NAMALWA (cell line): Measurements from ENCODE around the gene FOXN3.

Experiments used
- DNase-seq: peaks from one replicate; pipeline ENCODE4 v3.0.0-alpha.2; 2015; ENCODE audit warnings: low spot score

FOXN3 gene

DNA sequence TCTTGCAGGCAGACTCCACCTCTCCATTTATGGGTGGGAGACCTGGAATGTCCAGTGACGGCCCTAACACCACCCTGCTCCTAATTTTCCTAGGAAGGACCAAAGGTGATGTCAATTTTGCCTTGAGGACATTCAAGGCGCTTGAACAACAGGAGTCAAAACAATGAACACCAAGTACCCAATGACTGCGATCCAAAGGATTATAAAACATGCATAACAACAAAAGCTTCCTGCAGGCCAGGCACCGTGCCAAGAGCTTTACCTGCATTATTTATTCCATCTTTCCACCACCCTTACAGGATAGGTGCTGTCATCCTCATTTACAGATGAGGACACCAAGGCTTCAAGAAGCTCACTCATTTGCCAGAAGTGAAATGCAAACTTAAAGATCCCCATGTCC lies 15.2 kb upstream of the FOXN3 start:
- DNase-seq: no peak

DNA sequence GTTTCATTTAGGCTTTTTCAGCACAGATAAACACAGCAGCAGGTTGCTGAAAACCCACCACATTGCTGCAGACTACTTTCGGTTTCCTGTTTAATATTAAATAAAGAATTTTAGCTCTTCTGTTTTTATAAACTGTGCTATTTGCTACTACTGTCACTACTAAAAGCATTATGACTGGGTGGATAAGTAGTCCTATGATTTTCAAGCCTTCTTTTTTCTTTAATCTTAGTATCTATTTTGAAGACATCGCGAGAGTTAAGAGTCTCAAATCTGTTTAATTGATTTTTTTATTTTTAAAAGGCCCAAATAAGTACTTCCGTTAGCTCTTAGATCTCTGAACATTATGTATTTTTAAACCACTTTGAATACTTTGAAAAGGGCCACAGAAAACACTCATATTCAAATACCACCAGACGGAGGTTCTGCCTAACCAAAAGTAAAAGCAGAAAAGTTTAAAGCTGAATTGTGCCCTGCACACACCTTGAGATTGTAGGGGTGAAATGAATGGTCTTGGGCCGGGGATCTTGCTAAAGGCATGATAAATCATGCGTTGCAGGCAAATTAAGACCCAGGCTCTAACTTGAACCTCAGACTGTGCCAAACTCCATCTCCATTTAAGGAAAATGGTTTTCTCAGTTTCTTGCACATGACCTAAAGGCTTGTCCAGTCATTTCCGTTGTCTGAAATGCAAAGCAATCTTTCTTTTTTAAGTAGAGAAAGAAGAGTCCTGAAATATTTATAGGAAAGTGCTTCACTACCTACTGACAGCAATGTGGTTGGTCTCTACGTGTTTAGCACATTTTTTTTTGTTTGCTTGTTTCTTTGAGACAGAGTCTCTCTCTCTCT lies 13.6 kb upstream of the FOXN3 start:
- DNase-seq: peak; percentile 87

DNA sequence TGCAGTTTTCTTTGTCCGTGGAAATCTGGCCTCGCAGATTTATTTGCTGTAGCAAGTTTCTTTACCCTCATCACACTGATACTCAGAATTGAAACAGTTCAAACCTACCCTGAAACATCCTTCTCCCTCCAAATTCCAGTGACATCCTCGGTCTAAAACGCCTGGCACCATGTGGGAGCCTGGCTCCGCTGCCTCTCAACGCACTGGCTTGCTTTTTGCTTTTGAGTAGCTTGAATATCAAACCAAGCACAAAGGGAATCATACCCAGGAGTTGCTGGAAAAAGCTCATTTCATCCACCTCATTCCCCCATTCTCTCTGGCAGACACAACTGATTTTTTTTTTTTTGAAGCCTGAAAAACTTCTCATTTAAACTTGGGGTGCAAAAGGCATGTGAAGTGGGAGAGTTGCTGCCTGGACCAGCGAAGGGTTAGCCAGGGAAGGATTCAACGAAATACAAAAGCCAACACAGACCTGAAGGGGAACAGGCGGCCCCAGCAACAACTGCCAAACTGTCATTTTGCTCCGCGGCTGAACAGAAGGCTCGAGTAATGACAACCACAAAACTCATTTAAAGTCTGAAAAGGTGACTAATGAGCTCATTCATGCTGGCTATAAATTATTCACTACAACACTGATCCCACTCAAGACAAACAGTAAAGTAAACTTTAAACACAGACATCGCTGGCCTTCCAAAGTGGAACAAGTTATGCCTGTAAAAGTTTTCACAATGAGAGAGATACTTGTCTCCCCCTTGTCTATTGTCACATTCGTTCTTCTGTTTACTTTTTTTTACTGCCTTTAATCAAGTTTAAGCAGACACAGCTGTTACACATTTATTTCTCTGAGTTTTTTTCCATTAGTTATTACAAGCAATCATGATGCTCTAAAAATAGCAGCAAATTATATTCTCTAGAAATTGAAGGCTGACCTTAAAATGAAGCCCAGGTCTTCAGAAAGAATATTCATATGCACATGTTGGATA lies 12.5 kb upstream of the FOXN3 start:
- DNase-seq: peak; percentile 36

DNA sequence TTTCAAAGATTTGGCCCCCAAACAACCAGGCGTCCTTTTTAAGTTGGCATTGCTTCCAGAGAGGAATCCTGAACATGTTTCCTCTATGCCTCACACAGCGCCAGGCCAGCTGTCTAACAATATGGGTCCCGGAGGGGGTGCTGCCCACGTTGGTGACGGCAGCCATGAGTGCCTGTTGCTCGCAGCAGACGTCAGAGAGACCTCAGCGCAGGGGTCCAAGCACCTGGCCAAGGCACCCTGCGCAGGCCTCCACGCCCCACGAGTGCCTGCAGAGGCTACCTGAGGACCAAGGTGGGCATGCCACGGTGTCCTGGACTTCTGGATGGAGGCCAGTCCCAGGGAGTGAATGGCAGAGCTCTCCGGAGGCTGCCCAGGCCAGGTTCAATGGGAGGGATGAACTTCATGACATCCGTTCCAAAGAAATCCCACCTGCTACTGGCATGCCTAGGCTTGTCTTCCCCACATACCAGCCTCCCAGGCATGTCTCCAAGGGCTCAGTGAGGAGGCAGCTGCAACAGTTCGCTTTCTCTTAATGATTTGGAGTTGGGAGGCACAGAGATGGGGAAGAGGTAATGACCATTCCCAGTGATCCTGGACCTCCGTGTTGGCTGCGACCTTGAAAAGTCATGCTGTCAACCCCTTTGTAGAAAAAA lies 11.6 kb upstream of the FOXN3 start:
- no peak for DNase-seq

DNA sequence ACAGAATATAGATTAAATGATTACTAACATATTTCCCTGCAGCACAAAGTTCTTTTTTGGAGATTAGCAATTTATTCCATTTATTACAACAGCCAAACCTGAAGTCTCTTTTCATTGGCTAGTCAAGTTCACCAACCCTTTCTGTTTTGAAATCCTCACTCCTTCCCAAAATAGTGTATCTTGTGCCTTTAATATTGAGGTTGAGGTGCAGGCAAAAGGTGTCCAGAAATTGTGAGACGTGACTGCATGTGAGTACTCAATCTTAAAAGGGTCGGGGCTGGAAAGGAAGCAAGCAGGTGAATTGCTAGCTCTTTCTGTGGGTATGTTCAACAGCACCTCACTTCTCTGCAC lies 11.1 kb upstream of the FOXN3 start:
- DNase-seq: no peak

DNA sequence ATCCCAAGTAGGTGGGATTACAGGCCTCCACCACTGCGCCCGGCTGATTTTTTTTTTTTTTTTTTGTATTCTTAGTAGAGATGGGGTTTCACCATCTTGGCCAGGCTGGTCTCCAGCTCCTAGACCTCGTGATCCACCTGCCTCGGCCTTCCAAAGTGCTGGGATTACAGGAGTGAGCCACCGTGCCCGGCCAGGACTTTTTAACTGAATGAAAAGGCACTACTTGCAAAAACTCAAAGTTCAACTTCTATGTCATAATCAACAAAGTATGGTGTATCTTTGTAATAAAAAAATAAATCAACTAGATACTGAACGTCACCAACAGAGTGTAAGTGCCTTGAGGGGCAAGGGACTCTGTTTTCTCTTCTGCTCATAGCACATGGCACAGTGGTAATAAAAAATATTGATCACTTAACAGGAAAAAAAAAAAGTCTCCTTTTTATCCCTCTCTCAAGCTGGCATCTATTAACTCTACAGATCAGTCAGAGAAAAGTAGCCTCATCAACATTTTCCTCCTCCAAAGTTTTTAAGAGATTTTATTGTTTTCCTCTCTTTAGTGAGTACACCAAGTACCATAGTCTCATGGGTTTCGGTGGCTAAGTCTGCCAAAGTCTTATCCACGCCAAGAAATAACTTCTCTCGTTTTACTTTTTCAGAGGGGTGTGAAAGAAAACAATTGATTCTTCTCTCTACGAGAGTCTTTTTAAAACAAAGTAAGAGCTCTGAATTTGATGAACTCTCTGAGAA lies 10.6 kb upstream of the FOXN3 start:
- no peak for DNase-seq

DNA sequence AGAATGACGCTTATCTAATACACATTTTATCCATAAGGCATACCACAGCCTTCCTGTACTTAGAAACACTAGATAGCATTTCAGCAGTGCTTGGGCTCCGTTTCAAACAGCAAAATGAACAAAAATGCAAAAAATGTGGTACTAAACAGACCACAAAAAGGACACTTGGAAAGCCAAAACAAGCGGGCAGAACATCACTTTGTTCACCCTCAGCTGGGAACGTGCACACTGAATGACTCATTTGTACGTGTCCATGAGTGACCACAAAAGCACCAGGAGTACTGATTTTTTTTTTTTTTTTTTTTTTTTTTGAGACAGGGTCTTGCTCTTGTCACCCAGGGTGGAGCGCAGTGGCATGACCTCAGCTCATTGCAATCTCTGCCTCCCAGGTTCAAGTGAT lies 8.9 kb upstream of the FOXN3 start:
- no peak for DNase-seq

DNA sequence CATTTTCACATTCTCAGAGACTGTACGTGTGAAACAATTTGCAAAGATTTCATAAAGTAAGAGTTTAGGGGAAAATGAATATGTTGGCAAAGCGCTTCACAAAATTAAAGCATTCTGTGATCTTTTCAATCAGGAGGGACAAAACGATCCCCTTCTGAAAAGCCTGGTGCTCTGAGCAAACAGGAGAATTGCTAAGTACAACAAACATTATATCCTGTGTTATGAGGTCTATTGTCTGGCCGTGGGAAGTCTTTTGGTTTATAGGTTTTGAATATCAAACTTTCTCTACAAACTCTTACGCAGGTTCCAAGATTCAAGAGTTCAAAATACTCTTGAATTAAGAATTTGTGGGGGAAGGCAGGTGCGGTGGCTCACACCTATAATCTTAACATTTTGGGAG lies 7.2 kb upstream of the FOXN3 start:
- DNase-seq: no peak

DNA sequence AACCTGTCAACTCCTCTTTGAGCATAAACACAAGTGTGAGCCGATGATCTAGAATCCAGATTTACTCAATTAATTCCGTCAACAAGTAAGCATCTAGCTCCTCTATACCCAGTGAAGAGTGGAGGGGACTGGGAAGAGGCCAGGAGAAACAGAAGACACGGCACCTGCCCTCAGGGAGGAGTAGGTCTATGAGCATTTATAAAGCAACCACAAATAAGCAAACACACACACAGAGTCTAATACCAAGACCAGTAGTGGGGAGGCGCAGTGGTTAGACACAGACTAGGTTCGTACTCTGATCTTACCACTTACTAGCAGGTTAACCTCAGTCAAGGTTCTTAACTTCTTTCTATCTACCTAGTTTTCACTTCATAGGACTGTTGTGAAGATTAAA lies 5.9 kb upstream of the FOXN3 start:
- DNase-seq: no peak

DNA sequence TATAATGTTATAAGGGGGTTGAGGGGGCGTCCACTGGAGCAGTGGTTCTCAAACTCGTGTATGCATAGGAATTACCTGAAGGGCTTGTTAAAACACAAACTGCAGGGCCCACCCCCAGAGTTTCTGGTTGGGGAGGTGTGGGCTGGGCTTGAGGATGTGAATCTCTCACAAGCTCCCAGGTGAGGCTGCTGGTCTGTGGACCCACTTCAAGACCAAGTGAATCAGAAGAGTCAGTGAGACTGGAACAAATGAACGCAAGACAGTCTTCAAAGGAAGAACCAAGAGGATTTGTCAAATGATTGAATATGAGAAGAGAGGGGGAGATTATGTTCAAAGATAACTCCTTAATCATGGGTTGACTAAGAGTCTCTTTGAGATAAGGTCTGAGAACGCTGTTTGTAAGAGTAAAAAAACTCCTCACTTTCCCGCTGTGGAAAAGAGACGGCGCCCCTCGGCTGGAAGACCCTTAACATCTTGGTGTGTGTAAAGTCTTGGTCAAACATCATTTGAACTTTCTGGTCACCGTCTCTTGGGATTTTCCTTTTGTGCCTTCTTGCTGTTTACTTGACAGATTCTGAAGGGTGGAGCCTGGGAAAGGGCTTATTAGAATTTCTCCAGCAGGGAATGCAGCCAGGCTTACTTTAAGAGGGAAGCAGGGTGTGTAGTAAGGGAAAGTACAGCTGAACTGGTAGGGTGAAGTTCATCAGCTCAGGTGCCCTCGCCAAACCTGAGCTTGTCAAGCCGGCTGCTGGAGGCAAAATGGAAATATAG lies 5.3 kb upstream of the FOXN3 start:
- no peak for DNase-seq

DNA sequence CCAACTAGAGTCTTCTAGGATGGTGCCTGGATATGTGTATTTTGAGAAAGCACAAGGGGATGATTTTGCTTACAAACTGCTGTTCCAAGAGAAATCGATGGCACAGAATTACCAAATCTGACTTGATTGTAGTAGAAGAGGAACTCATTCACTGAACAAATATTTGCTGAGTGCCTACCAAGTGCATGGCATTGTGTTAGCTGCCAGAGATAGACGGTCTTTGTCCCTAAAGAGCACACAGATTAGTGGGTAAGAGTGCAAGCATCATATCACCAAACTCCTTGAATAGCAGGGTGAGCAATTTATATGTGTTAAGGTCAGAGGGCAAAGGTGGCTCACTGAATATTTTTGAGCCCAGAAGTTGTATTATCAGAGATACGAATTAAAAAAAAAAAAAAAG lies 3.5 kb upstream of the FOXN3 start:
- DNase-seq: no peak

DNA sequence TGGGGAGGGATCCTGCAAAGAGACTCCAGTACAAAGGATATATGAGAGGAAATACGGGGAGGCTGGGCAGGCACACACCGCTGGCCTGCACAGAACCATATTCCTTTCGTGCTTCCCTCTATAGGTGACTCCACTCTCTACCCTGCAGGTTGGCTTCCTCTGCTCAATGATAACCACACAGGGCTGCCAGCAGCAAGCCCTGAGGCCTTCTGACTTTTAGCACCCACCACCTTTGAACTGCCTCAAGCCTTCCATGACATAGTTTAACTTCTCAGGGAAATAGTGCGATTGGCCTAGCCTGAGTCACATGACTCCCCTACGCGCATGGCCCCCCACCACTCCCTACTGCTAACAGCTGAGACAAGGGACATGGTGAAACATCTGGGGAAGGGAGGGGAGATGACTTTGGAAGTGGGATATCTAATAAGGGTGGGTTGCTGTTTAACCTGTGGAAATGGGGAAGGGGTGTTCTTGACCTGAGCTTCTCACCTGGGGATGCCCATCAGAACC lies 3.0 kb upstream of the FOXN3 start:
- DNase-seq: no peak

DNA sequence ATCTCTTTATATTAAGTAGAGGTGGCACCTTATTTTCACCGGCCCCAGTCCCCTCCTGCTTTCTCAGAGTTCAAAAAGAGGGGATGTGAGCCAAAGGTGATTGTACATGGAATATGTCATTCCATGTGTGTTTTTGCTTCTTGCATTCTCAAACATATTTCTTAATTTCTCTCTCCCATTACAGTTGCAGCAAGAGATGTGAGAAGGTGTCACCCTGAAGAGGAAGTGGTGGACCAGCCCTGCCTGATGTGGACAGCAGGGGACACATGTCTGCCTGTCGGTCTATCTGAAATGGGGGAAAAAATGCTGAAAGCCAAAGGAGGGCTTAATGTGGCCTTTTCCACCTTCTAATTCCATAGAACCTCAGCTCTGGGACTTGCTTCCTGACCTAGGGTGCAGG lies 1.9 kb upstream of the FOXN3 start:
- no peak for DNase-seq

DNA sequence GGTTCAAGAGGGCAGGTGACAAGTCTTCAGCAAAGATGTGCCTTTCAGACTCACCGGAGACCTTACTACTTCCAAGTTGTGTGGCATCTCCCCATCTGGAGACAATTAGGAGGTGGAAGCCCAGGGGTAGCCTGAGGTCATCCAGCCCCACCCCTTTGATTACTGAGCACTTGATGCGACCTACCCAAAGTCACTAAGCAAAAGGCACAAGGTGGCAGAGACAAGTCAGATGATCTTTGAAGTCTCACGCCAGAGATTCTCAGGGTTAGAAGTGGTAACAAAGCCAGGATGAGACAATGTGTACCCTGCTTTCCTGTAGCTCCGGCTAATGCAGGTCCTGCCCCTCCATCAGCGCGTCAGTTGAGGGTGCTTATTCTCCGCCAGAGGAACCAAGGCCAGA lies 1.4 kb upstream of the FOXN3 start:
- no peak for DNase-seq

DNA sequence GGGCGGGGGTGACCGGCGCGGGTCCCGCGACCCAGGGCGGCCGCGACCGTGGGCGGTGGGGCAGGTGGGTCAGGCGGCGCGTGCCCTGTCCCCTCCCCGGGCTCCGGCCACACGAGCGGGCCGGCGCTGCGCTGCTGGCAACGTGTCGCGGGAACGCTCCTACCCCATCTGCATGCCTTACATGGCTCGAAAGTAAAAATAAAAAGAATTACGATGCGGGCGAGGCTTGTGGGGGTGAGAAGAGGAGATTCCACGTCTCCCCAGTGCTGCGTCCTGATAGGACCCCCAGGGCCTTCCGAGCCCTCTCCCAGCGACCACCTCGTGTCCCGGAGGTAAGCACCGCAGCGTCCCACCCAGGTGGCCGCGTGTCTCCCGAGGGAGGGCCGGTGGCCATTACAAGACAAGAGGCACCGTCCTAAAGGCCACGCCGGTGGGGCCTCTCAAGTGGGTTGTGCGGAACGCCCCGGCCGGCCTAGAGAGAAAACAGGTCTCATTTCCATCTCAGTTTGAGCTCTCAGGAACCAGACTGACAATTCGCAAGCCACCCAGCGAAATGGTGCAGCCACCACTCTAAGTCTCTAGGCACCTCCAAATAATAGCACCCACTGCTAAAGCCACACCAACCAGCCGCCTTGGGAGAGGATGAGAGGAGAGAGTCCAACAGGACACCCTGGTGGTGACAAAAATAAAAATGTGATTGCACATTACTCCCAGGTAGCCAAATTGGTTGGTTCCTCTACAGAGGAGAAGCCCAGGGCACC lies 612 bp upstream of the FOXN3 start:
- peak; percentile 89 for DNase-seq

DNA sequence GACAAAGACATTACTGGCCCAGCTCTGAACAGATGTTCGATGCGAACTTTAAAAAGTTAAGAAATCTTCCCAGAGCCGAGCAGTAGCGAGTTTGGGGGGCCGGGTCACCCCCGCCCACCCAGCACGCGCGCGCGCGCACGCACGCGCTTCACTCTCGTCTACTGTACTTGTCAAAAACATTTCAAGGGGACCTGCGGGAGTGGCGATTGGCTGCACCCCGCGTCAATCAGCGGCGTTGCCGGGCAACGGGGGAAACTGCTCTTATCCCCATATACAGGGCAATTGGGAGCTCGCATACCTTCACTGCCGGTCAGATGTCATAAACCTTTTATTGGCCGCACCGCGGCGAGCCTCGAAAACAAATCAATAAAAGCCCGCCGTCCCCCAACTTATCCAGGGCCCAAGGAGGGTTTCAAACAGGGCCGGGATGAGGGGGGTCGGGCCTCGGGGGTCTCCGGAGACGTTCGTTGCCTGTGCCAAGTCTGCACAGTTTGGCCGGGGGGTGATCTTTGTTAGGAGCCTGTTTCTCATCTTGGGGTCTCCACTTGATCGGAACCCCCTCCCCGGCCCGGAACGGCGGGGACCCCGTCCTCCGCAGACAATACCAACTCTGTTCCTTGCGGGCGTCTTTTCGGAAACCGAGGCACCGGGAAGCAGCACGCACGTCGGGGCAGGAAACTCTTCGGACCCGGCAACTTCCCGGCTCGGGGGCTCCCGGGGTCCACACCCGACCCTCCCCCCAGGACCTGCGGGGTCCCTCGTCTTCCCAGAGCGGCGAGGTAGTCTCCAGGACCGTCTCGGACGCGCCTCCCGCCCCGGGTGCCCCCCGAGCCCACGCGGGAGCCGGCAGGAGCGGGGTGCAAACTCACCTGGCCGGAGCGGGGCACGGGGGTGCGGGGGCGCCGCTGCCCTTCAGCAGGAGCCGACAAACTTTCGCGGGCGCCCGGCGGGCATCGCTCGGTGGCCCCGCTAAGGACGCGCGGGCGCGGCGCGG lies 734 bp downstream of the FOXN3 start:
- DNase-seq: peak; percentile 98

DNA sequence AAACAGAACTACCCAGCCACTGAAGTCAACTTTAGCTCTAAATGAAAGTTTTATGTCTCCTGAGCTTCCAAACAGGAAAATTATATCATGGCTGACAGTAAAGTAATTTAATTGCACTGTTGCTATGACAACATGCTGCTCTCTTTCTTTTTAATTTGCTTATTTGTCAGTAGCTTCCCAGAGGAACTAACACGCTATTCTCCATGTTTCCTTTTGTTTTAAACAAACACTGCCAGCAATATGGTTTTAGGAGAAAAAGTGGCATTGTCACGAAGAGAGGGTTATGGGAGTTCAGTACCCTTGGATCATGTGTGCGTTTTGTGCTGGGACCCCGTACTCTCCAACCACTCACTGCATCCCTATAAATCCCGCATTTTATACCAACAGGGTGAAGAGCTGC lies 1.9 kb downstream of the FOXN3 start:
- DNase-seq: no peak

DNA sequence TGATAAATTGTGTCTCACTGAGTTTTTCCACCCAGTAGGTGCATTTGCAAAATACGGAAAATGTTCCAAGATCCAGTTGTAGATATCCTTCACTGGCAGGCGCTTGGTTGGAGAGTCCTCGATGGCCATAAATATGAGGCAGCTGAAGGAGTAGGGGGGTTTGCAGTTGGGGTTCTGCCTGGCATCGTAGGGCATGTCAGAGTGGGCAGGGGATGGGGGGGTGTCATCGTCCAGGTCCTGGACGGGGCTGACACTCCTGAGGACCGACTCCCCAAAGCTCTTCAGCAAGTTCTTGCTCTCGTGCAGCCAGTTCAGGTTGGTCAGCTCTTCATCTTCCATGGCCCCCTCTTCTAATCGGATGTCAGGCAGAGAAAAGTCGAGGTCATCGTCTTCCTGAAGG lies 5.1 kb downstream of the FOXN3 start:
- no peak for DNase-seq

DNA sequence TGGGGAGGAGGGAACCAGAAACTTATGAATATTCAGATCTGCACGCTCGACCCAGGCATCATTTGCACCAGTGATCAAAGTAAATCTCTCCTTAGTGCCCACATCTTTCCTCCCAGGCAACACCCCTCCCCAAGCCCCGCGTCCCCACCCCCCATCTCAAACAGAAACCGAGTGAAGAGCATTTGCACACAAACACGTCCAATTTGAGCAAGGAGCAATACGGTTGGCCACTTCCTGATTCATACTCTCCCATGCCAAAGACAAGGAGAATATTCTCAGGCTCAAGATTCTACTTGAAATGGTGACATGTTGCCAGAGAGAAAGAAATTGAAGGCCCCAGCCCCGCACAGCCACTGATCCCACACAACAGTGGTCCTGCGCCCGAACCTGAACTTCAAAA lies 7.1 kb downstream of the FOXN3 start:
- DNase-seq: no peak
